GM23338 (cell line): ENCODE results near the gene NDUFS4. TPM values are rescaled to one million over a fixed set of nuclear protein-coding genes. Genes with fewer than 3 reads are reported as not detected.

Experiments
- ATAC-seq: fragments of 200-7000 bp; cut with Tn5 transposase; 3 replicates; pipeline ENCODE4 v1.9.1; 2020
- DNase-seq: peaks from one replicate; pipeline ENCODE4 v3.0.0-alpha.2; 2015; ENCODE audit warnings: low spot score
- H2AFZ ChIP-seq: fragments of 200-600 bp; sonication (generic); 2 replicates; pipeline ENCODE4 v1.8.0; 2016; ENCODE audit warnings: antibody characterized with exemption, mild to moderate bottlenecking, moderate library complexity
- H3F3A ChIP-seq: fragments of 200-600 bp; sonication (generic); replicated peaks from 2 replicates; pipeline ENCODE4 v1.8.0; 2017; ENCODE audit warnings: antibody characterized with exemption, mixed run types, low read depth
- H3K27ac ChIP-seq: fragments of 200-600 bp; sonication (generic); 2 replicates; pipeline ENCODE4 v1.6.1; 2016; ENCODE audit warnings: low read depth
- H3K27me3 ChIP-seq: fragments of 200-600 bp; sonication (generic); 2 replicates; pipeline ENCODE4 v1.8.0; 2016; ENCODE audit warnings: mild to moderate bottlenecking, mixed run types, moderate library complexity; ENCODE audit not compliant: insufficient read depth
- H3K36me3 ChIP-seq: fragments of 200-600 bp; sonication (generic); 2 replicates; pipeline ENCODE4 v1.8.0; 2016; ENCODE audit warnings: mild to moderate bottlenecking; ENCODE audit not compliant: insufficient read depth
- H3K4me1 ChIP-seq: fragments of 200-600 bp; sonication (generic); 2 replicates; pipeline ENCODE4 v1.8.0; 2016; ENCODE audit warnings: mild to moderate bottlenecking, moderate library complexity; ENCODE audit not compliant: insufficient read depth
- H3K4me2 ChIP-seq: fragments of 200-600 bp; sonication (generic); 2 replicates; pipeline ENCODE4 v1.7.1; 2017; ENCODE audit warnings: mixed run types
- H3K4me3 ChIP-seq: fragments of 200-600 bp; sonication (generic); 2 replicates; pipeline ENCODE4 v1.6.1; 2016; ENCODE audit warnings: mixed run types
- H3K79me2 ChIP-seq: fragments of 200-600 bp; sonication (generic); replicated peaks from 2 replicates; pipeline ENCODE4 v1.8.0; 2017; ENCODE audit warnings: mild to moderate bottlenecking; ENCODE audit not compliant: insufficient read depth
- H3K9me2 ChIP-seq: fragments of 200-600 bp; sonication (generic); 2 replicates; pipeline ENCODE4 v1.8.0; 2017; ENCODE audit not compliant: insufficient read depth
- H4K20me1 ChIP-seq: fragments of 200-600 bp; sonication (generic); replicated peaks from 2 replicates; pipeline ENCODE4 v1.8.0; 2017; ENCODE audit warnings: mild to moderate bottlenecking; ENCODE audit not compliant: insufficient read depth
- H3K27ac Mint-ChIP-seq: 2 replicates; pipeline ENCODE4 v1.8.0; 2020; ENCODE audit warnings: inconsistent platforms, mild to moderate bottlenecking, moderate library complexity, mixed read lengths
- H3K27me3 Mint-ChIP-seq: 3 replicates; pipeline ENCODE4 v1.8.0; 2022; ENCODE audit warnings: low read depth, mild to moderate bottlenecking, moderate library complexity, mixed read lengths, inconsistent platforms; ENCODE audit not compliant: insufficient read depth, poor library complexity
- H3K36me3 Mint-ChIP-seq: 3 replicates; pipeline ENCODE4 v1.8.0; 2021; ENCODE audit warnings: low read depth, mild to moderate bottlenecking, inconsistent platforms, moderate library complexity, mixed read lengths
- H3K4me1 Mint-ChIP-seq: 3 replicates; pipeline ENCODE4 v1.8.0; 2020; ENCODE audit warnings: mild to moderate bottlenecking, inconsistent platforms, mixed read lengths
- H3K4me3 Mint-ChIP-seq: 3 replicates; pipeline ENCODE4 v1.8.0; 2021; ENCODE audit warnings: moderate library complexity, mild to moderate bottlenecking, inconsistent platforms, mixed read lengths
- H3K9me3 Mint-ChIP-seq: 3 replicates; pipeline ENCODE4 v1.8.0; 2020; ENCODE audit warnings: moderate library complexity, mild to moderate bottlenecking, inconsistent platforms, mixed read lengths
- CREB1 ChIP-seq: fragments of 250-450 bp; sonication (Bioruptor Pico); IDR thresholded peaks from 2 replicates; pipeline ENCODE4 v1.5.0; 2020; ENCODE audit warnings: low read depth, mild to moderate bottlenecking, moderate library complexity
- CTCF ChIP-seq, 2 experiments: fragments of 200-600 bp in 1 of 2; sonication (generic) in 1 of 2; conservative IDR thresholded peaks; 2 replicates each; pipeline versions ENCODE4 v1.5.1 to v1.6.1; 2016 to 2017; ENCODE audit warnings: antibody characterized with exemption in 2 of 2, low read depth in 2 of 2, mild to moderate bottlenecking in 2 of 2, moderate library complexity in 1 of 2
- ETS1 ChIP-seq: IDR thresholded peaks from 2 replicates; pipeline ENCODE4 v1.6.1; 2016; ENCODE audit warnings: antibody characterized with exemption
- EZH2 ChIP-seq: fragments of 200-600 bp; sonication (generic); IDR thresholded peaks from one replicate; pipeline ENCODE4 v1.8.0; 2017; ENCODE audit warnings: antibody characterized with exemption, mild to moderate bottlenecking, low read depth; ENCODE audit not compliant: unreplicated experiment
- EZH2phosphoT487 ChIP-seq: fragments of 200-600 bp; sonication (generic); IDR thresholded peaks from one replicate; pipeline ENCODE4 v1.8.1; 2018; ENCODE audit warnings: antibody characterized with exemption; ENCODE audit not compliant: unreplicated experiment
- JUNB ChIP-seq: IDR thresholded peaks from one replicate; pipeline ENCODE4 v1.6.1; 2016; ENCODE audit warnings: antibody characterized with exemption; ENCODE audit not compliant: unreplicated experiment
- NANOG ChIP-seq: IDR thresholded peaks from 2 replicates; pipeline ENCODE4 v1.6.1; 2016; ENCODE audit warnings: antibody characterized with exemption, borderline replicate concordance
- POLR2AphosphoS5 ChIP-seq: IDR thresholded peaks from 2 replicates; pipeline ENCODE4 v1.6.1; 2016; ENCODE audit warnings: antibody characterized with exemption, low read depth
- STAT1 ChIP-seq: IDR thresholded peaks from one replicate; pipeline ENCODE4 v1.6.1; 2016; ENCODE audit warnings: antibody characterized with exemption; ENCODE audit not compliant: unreplicated experiment
- ZNF114 ChIP-seq: fragments of 250-450 bp; sonication (Bioruptor Pico); IDR thresholded peaks from 2 replicates; pipeline ENCODE4 v1.5.0; 2020; ENCODE audit warnings: mild to moderate bottlenecking, moderate library complexity
- ZNF331 ChIP-seq: fragments of 250-450 bp; sonication (Bioruptor Pico); IDR thresholded peaks from 2 replicates; pipeline ENCODE4 v1.5.0; 2020; ENCODE audit warnings: low read depth, mild to moderate bottlenecking, moderate library complexity
- polyA plus RNA-seq: library from polyadenylated mRNA; unstranded; fragments of >200 nt; fragmentation: Nextera tagmentation; extraction: Ambion mirVana; gene quantifications from 2 replicates; pipeline ENCODE4 v1.2.1, GENCODE V29; 2016
- total RNA-seq: library from RNA; depleted of rRNA; stranded (reverse); fragments of >200 nt; shearing (Covaris generic); gene quantifications from 2 replicates; pipeline ENCODE4 v1.2.3, GENCODE V29; 2014

Gene NDUFS4
- total and polyA plus RNA-seq, 2 experiments from 2014 or later: 65.6 to 151 TPM

GRCh38 chr5:53556001-53556400 is 4.4 kb upstream of the NDUFS4 start:
- Mint-ChIP-seq H3K4me1 (peaks cover 5% of the 10 kb centered on the region; the same call in 2 of the 3 replicates), H3K36me3 (peaks cover 13% of the 10 kb centered on the region; the same call in 2 of the 3 replicates)
- H3K4me2 ChIP-seq: no peak overlapping the region

GRCh38 chr5:53557386-53557785 is 3.1 kb upstream of the NDUFS4 start:
- Histone ChIP-seq H3K4me3 (no peak overlapping the region), H2AFZ (no peak overlapping the region), H3K27me3 (no peaks in the 10 kb centered on the region), H3K4me2 (no peak overlapping the region), H4K20me1 (no peaks in the 10 kb centered on the region), H3K79me2 (peaks cover 18% of the 10 kb centered on the region), H3K9me2 (0 out of 2 replicates have a peak, but pooled peaks cover 2% of the 10 kb centered on the region), H3F3A (no peaks in the 10 kb centered on the region), H3K27ac (no peak overlapping the region), H3K4me1 (peaks cover 6% of the 10 kb centered on the region), H3K36me3 (0 out of 2 replicates have a peak, but pooled peaks cover 5% of the 10 kb centered on the region)
- Mint-ChIP-seq H3K27me3 (peaks cover 6% of the 10 kb centered on the region), H3K4me3 (no peak overlapping the region), H3K36me3 (peaks cover 13% of the 10 kb centered on the region; the same call in 2 of the 3 replicates), H3K27ac (no peak overlapping the region), H3K9me3 (peaks cover 17% of the 10 kb centered on the region), H3K4me1 (peaks cover 12% of the 10 kb centered on the region)
- no peak for ATAC-seq
- DNase-seq: no peak
- TF ChIP-seq EZH2phosphoT487: no peak
- no peak for TF ChIP-seq ZNF331 (CRISPR knock-in tag)
- TF ChIP-seq CREB1: no peak
- no peak for TF ChIP-seq POLR2AphosphoS5
- no peak for TF ChIP-seq STAT1
- no peak for TF ChIP-seq EZH2
- TF ChIP-seq ETS1: no peak
- no peak for TF ChIP-seq ZNF114 (CRISPR knock-in tag)
- TF ChIP-seq JUNB: no peak
- no peak for TF ChIP-seq CTCF (conservative IDR thresholded peaks at IDR 0.05; ENCODE audit: low read depth in 2 of 2)
- TF ChIP-seq NANOG: no peak

More at GRCh38 chr5:53556001-53556400, 4.4 kb upstream of the NDUFS4 start:
- H3K27me3 Mint-ChIP-seq: peaks cover 6% of the 10 kb centered on the region
- no peak overlapping the region for H3K27ac Mint-ChIP-seq
- Histone ChIP-seq H3F3A (no peaks in the 10 kb centered on the region), H3K36me3 (0 out of 2 replicates have a peak, but pooled peaks cover 5% of the 10 kb centered on the region), H3K9me2 (0 out of 2 replicates have a peak, but pooled peaks cover 2% of the 10 kb centered on the region), H3K4me3 (no peak overlapping the region), H3K27ac (no peak overlapping the region), H3K79me2 (peaks cover 4% of the 10 kb centered on the region), H3K4me1 (no peaks in the 10 kb centered on the region), H3K27me3 (no peaks in the 10 kb centered on the region), H4K20me1 (no peaks in the 10 kb centered on the region), H2AFZ (no peak overlapping the region)
- peaks cover 17% of the 10 kb centered on the region for H3K9me3 Mint-ChIP-seq
- ATAC-seq: no peak
- TF ChIP-seq STAT1 (no peak), EZH2 (no peak), ETS1 (no peak)
- DNase-seq: no peak
- H3K4me3 Mint-ChIP-seq: no peak overlapping the region
